Islet precursor cell (in vitro differentiated cells): Measurements from ENCODE around the gene IER5.

ENCODE experiments used
- DNase-seq: peaks from one replicate; pipeline ENCODE4 v3.0.0-alpha.2; 2018

Gene IER5

DNA sequence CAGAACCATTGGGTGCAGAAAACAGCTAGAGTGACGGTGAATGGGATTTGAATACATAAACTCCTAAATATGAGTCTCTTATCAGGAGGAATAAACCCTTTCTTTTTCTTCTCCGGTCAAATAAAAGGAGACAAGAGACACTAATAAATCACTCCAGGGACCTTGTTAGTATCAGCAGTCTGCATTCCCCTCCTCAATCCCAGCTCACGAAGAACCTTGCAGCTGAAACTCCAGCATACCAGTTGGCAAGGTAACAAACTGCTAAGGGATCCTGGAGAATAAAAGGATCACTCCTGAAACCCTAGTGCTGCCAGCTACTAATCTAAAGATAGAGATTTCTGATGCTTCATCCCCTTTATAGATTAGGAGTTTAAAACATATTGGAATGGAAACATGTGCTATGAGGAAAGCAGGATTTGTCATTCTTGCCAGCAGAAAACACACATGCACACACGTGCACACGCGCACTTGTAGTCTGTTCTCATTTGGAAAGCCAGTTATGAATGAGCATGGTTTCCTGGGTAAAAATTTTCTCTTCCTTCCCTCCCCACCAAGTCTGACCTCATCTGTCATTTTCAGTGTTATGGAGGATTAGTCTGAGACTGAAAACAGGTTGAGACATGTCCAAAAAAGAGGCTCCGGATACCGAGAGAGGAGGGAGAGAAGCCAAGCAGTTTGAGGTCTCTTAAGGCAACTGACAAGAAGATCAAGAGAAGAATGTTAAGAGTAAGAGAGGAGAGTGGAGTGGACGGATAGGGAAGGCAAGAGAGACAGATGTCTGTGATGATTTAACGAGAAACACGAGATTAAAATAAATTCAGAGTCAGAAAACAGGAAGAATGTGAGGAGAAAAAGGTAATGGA is 10.9 kb downstream of the IER5 start:
- DNase-seq, result no peak

DNA sequence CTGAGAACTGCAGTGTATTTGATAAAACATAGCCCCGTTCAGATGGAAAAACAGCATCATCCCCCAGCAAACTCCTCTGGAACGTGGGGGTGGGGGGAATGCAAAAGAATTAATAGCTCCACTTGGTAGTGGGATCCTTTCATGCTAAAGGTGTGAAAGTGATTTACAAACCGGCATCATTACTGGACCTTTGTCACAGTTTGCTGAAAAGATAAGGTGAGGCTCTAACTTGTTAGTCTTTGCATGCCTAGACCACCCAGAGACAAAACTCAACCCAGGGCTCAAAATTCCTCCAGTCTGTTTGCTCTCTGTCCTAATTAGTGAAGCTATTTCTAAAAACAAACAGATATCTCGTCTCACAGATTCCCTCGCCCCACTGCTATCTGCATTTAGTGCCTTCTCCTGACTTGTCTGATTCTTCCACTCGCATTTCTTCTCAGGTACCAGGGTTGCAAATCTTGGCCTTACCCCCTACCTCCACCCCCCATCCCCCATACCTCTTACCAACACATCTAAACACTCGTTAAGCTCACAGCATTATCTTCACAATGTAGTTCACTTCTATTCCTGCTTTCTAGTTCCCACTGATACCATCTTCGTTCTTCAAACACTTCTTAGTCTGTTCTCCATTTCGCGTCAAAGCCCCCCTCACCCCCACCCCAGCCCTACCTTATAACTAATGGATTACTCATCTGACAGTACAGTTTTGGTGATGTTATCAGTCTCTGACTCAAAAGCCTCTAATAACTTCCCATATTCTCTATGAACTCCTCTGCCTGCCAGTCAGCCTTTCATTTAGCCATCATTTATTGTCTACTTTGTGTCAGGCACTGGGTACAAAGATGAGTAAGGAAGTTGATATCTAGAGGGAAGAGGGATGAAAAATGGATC is 11.8 kb downstream of the IER5 start:
- peak; percentile 93 for DNase-seq

- peak; percentile 67 for DNase-seq
Observed at GRCh38 chr1:181100934-181101333, 12.4 kb downstream of the IER5 start.

- DNase-seq, result peak; percentile 87
Observed at GRCh38 chr1:181101581-181102226, 13.2 kb downstream of the IER5 start.

- no peak for DNase-seq
Observed at GRCh38 chr1:181102841-181103240, 14.3 kb downstream of the IER5 start.

- no peak for DNase-seq
Observed at GRCh38 chr1:181103399-181103798, 14.9 kb downstream of the IER5 start.

- peak; percentile 90 for DNase-seq
Observed at GRCh38 chr1:181104042-181104789, 15.7 kb downstream of the IER5 start.

GRCh38 chr1:181104790-181105133 is 16.3 kb downstream of the IER5 start:
- peak; percentile 87 for DNase-seq

DNA sequence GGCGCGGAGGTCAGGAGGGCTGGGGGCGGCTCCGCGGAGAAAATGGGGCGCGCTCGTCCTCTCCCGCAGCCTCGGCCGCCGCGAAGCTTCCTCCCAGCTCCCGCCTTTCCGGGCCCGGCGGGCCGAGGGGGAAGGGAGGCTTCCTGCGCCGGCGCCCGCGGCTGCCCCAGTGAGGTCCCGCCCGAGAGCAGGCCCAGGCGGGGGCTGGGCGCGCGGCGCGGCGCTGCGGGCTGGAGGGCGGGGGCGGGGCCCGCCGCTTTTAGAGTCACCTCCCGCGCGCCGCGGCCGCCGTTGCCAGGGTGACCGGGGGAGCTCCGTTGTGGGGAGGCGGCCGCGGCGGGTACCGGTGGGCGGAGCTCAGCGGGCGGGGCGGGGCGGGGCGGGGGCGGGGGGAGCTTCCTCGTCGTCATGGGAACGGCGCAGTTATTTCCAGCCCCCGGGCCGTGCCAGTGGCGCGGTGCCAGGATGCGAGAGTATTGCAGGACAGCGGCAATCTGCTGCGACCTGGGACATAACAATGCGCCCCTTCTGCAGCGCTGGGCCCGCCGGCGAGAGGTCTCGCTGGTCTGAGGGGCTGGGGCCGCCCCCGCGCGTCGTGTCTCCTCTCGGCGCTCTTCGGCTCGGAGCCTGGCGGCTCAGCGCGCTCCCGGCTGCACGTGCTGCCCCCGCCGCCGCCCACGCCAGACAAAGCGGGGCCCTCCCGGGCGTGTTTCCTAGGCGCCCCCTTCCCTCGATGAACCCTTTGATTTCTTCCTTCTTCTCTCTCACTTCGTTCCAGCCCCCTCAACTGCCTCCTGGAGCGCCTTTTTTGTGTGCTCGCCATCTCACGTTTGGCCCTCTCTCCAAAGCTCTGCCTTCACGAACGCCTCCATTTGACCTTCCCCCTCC is 16.9 kb downstream of the IER5 start:
- DNase-seq, result peak; percentile 95

DNA sequence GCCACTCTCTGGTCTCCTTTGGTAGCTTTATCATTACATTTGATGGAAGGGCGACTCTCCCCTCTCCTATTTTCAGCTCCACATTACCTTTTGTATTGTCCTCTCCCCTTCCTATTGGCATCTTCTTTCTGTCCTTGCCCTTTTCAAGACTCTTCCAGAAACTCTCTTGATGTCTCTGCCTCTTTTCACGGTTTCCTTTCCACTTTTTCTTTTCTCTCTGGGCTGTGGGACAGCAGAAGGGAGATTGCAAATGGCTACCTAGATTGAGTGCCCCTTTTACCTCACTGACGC is 17.5 kb downstream of the IER5 start:
- no peak for DNase-seq

GRCh38 chr1:181106479-181106878 is 18.0 kb downstream of the IER5 start:
- DNase-seq, result no peak

- DNase-seq, result no peak
Observed at GRCh38 chr1:181107711-181108110, 19.2 kb downstream of the IER5 start.

DNA sequence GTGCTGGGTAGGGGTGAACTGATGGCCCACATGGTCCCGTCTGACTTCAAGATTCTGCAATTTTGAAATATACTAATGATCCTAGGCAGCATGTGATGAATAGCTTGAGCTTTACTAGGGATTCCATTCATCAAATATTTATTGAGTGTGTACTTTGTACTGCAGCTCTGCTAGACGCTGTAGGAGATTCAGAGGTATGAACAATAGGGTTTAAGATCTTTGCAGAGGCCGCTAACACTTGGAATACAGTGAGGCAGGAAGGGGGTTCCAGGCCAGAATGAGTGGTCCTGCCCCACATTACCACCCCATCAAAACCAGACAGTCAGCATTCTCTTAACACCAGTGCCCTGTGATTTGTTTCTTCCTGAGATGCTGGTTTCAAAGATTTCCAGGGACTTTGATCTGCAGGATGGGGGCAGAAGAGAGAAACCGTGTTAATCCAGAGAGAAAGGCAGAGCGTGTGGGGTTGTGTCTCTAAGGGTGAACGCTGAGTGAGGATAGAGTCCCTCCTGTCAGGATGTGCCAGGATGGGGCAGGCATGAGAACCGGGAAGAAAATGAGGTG is 19.9 kb downstream of the IER5 start:
- no peak for DNase-seq

GRCh38 chr1:181110013-181110412 is 21.5 kb downstream of the IER5 start:
- no peak for DNase-seq

- no peak for DNase-seq
Observed at GRCh38 chr1:181111559-181111958, 23.1 kb downstream of the IER5 start.

DNA sequence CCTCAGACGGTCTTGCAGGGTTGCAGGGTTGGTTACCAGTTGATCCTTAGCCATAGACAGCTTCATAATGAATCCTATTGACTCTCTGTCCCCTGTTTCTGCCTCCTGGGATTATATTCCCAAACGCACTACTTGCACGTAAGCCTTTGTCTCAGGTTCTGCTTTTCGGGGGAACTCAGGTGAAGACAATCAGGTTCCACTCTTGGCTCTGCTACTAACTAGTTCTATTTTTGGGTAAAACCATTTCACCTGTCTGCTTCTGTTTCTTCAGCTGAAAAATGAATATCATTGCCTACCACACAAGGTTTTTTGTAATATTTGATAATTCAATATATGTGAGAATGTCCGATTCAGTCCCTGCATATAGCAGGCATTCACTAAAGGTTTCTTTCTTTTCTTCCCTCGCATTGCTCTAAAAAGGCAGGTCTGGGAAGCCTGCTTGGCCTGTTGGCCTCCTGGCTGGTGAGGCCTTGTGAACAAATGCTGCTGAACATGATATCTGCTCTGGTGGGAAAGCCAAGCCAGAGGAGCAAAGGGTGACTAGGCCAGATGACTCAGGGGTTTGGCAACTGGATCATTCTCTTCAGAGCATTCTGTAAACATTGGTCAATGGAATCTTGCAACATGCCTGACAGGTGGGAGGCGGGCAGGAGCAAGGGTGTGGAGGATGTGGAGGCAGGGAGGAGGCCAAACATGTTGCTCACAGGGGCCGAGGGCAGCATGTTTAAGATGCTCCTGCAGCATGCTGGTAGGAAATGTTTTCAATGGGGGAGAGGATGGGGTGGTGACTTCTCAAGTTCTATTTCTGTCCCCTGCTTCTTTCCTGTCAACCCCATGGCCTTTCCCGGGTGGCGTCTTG is 23.8 kb downstream of the IER5 start:
- DNase-seq, result peak; percentile 98

GRCh38 chr1:181113059-181113641 is 24.6 kb downstream of the IER5 start:
- DNase-seq, result peak; percentile 85

GRCh38 chr1:181114574-181115367 is 26.3 kb downstream of the IER5 start:
- DNase-seq, result no peak

DNA sequence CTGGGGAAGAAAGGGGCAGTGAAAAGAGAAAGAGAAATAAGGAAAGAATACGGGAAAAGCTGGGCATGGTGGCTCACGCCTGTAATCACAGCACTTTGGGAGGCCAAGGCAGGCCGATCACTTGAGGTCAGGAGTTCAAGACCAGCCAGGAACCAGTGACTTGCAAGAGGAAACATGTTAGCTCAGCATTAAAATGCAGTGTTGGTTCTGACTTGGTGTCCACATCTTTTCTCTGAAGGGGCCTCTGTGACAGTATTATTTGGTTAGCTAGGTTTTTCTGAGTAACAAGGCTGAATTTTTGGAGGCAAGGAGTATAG is 26.8 kb downstream of the IER5 start:
- no peak for DNase-seq
